GM21367 (cell line): ENCODE data around the gene RNF121.

Experiments used
- ATAC-seq: cut with Tn5 transposase; IDR thresholded peaks from one replicate; pipeline ENCODE4 v1.9.1; 2021; ENCODE audit not compliant: unreplicated experiment

RNF121 gene

DNA sequence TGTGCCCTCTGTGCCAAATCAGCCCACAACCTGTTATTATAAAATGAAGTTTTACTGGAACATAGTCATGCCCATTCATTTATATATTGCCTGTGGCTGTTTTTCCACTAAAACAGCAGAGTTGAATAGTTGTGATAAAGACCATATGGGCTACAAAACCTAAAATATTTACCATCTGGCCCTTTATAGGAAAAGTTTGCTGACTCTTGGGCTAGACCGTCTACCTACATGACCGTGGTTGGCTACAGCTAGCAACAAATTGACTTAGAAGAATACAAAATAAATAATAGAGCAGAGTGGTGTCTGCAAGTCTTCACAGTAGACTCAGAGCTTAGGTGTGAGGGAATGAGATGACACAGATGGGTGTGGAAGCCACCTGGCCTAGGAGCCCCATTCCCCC lies 58.7 kb downstream of the RNF121 start:
- ATAC-seq: no peak

DNA sequence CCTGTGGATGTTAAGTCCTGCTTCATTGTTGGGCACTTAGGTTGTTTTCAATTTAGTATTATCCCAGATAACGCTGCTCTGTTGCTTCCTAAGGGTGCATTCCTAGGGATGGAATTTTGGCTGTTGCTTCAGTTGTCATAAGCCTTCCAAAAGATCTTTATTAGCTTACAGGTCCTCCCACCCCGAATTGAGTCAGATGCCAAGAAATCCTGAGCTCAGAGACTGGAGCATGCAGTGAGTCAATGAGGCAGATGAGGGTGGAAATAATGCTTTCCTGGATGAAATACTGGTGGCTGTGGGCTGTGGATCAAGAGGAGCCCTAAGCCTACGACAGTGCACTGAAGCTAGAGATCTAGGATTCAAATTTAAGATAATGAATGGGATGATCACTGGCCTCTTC lies 59.2 kb downstream of the RNF121 start:
- ATAC-seq: no peak

DNA sequence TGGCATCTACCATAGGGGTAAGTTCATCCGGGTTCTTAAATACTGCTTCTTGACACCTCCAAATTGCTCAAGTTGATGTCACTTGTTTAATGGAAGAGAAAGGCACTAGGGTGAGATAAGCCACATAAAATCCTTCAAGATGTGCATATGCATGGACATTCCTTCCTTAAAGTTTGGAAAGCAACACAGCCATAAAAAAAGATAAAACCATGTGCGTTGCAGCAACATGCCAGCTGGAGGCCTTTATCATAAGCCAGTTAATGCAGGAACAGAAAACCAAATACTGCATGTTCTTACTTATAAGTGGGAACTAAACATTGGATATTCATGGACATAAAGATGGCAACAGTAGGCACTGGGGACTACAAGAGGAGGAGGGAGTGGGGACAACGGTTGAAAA lies 61.9 kb downstream of the RNF121 start:
- no peak for ATAC-seq

DNA sequence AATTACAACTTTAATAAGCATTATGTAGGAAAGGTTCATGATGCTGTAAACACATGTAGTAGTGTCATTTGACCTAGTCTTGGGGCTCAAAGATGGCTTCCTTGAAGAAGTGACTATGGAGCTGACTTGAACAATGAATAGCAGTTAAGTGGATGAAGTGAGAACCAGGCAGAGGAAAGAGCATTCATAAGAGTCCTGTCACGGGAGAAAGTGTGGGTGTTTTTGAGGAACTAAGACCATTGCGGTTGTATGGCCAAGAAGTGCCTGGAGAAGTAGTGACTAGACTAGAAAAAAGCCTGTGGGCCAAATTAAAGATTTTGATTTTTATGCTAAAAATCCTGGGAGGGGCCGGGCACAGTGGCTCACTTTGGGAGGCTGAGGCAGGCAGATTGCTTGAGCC lies 62.6 kb downstream of the RNF121 start:
- peak; percentile 61 for ATAC-seq

DNA sequence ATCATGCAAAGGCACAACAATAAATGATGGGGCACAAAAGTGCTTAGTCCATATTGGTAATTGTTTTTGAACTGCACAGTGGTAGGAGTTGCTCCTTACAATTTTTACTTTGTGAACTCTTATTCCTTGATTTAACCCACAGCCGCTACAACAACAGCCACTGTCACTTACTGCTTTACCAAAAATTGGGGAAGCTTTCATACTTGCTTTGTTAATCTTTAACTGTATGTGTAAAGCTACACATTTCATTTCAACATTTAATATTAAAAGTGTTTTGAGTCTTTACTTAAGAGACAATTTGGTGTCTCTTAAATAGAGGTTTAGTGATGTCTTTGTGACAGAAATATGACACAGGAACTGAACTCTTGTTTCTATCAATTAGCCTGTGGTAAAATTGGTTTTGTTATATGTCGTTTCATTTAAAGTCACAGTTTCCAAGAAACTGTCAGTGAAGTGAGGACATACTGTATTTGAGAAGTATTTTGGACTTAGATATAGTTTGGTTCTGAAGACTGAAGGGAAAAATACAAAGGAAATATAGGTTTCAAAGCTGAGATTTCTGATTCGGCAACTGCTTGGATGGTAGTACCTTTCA lies 63.4 kb downstream of the RNF121 start:
- no peak for ATAC-seq

DNA sequence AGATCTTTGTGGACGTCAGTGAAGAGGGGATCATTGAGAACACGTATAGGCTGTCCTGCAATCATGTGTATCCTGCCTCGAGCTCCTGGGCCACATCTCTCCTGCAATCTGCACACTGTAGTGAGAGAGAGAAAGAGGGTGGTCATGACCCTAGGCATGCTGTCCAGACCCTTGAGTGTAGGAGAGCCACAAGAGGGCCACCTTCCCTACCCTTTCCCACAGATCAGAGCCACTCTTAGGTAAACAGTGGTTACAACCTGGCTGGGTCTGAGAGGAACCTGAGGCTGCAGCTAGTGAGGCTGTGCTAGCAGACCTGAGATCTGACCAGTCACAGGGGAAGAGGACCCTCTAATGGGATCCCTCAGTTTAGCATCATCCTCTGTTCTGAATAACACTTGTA lies 65.9 kb downstream of the RNF121 start:
- no peak for ATAC-seq

DNA sequence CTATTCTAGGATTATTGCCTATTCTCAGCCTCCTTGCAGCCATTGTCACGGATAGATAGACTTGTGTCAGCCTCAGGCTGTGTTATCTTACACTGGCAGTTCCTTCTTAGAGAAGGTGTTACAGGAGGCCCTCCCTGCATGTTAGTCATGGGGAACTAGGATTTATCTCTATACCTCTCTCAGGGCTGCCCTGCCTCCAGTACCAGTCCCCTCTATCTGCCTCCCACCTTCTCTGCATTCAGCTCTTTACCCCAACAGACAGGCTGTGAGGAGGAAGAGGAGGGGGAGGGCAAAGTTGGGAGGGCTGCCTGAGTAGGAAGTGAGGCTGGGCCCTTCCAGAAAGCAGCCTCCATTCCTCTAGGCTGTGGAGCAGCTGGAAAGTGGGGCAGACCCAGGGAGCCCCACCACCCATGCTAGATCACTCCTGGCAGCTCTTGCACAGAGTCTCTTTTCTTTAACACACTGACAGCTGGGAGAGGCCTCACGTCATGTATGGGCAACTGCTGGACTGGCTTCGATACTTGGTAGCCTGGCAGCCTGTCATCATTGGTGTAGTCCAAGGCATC lies 67.0 kb downstream of the RNF121 start:
- no peak for ATAC-seq

DNA sequence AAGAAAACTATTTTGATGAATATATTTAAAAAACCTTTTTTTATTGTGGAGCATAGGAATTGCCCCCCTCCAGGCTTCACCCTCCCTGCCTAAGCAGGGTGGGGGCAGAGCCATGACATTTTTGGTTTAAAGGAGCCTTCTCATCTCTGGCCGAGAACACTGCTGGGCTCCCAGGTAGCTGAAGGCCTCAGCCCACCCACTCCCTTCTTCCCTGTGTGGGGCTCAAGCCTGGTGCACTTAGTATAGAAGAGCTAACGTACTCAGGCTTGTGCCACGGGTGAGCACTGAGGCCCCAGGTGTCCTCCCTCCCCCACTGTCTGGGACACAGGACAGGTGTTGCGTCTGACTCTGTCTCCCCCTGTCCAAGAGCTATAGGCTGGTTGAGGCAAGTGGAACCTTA lies 67.7 kb downstream of the RNF121 start:
- no peak for ATAC-seq

DNA sequence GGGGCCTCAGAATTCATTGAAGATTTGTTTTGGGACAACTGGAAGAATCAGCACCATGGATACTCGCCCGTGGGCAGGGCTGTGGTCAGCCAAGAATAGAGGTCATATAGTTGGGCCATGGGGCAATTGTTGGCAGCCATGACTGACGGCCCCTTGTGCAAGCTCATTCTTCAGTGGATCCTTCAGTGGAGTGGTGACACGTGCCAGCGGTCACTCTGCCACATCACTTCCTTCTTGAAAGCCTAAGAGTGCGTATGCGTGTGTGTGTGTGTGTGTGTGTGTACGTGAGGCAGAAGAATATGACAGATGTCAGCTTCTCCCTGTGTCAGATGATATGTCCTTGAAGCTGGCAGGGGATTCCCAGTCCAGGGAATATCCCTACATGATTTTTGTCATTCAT lies 68.1 kb downstream of the RNF121 start:
- ATAC-seq: no peak

DNA sequence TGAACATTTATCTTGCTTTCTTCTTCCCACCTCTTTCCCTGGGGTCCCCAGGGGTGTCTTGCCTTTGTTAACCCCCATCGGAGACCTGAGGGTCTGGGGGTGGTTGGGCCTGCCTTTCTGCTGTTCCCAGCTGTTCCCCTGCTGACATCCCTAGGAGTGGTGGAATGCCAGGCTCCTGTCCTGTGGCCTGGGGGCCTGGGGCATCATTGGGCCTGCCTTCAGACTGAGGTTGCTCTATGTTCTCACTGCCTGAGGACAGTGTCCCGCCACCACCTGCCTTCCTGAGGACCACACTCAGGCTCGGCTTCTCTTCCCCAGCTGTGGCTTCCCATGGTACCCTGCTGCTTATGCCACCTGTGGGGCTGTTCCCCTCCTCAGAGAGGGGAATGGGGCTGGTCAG lies 68.7 kb downstream of the RNF121 start:
- no peak for ATAC-seq

DNA sequence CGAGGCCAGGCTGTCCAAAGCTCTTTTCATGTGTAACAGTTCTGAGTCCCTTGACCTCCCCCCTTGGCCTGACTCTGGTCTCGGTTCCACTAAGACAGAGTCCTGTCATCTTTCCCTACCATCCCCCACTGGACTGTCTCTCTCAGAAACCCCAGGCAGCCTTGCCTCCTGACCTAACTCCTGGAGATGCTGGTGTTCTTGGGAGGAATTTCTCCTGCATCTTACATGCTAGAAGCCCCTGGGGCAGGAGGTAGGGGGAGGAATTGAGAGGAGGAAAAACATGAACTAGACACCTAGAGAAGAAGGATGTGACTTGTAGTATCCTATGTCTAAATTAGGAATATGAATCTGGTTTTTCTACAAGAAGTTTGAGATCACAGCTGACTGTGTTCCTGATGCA lies 69.2 kb downstream of the RNF121 start:
- no peak for ATAC-seq

DNA sequence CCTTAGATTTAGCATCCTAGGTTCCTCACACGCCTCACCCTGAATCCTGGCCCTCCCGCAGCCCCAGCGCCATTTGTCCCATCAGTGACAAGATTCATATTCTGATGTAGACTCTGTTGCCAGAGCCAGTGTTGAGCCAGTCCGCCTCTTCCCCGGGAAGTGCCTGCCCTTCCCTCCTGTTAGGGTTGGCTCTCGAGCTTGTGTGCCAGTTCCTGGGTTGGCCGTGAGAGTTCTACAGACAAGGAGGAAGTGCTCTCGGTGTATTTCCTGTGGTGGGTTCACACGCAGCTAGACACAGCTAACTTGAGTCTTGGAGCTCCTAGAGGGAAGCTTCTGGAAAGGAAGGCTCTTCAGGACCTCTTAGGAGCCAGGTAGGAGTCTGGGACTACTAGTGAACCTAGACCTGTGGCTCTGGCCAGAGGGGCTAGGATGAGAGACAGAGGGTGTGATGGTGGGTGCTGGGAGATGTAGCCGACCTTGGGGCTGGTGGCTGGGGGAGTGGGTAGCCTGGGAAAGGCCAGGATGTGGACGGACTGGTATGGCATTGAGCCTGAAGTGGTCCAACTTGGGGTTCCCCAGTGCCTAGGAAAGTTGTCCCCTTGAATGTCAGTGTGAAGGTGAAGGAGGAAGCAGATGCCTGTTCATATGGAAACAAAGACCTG lies 69.9 kb downstream of the RNF121 start, which contains the start of gene IL18BP:
TSS of gene IL18BP (plus strand) at position 261 of the 662 bp plus-strand sequence. CDS start 1,076 bp downstream, outside the sequence.
- no peak for ATAC-seq

DNA sequence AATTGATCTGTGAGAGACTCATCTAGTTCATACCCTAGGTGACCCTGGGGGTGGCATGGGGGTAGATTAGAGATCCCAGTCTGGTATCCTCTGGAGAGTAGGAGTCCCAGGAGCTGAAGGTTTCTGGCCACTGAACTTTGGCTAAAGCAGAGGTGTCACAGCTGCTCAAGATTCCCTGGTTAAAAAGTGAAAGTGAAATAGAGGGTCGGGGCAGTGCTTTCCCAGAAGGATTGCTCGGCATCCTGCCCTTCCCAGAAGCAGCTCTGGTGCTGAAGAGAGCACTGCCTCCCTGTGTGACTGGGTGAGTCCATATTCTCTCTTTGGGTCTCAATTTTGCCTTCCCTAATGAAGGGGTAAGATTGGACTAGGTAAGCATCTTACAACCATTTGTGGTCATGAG lies 70.5 kb downstream of the RNF121 start:
- no peak for ATAC-seq

DNA sequence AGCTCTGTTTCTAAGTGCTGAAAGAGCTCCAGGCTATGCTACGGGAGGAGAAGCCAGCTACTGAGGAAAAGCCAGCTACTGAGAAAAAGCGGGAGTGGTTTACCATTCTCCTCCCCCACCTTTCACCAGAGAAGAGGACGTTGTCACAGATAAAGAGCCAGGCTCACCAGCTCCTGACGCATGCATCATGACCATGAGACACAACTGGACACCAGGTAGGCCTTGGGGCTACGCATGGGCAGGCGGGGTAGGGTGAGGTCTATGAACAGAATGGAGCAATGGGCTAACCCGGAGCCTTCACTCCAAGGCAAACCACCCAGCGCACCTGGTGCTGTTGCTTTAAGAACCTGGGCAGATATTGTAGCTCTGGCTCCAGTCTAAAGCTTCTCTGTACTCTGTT lies 71.0 kb downstream of the RNF121 start:
- ATAC-seq: no peak

DNA sequence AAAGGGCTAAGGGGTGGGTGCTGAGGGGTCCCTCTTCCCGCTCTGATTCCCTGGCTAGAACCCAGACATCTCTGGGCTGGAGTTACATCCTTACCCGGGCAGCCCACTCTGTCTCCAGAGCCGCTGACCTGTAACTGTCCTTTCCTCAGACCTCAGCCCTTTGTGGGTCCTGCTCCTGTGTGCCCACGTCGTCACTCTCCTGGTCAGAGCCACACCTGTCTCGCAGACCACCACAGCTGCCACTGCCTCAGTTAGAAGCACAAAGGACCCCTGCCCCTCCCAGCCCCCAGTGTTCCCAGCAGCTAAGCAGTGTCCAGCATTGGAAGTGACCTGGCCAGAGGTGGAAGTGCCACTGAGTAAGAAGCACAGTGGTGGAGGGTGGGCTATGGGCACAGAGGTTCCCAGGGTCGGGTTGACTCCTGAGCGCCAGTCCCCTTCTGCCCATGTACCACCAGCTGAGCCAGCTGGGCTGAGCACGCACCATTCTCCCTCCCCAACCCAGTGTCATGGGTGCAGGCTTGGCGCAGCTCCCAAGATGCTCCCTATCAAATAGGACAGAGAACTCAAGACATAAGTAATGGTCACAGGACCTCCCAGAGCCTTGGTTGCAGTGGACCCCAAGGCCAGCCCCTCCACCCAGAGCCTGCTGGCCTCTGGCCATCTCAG lies 71.5 kb downstream of the RNF121 start:
- ATAC-seq: no peak

DNA sequence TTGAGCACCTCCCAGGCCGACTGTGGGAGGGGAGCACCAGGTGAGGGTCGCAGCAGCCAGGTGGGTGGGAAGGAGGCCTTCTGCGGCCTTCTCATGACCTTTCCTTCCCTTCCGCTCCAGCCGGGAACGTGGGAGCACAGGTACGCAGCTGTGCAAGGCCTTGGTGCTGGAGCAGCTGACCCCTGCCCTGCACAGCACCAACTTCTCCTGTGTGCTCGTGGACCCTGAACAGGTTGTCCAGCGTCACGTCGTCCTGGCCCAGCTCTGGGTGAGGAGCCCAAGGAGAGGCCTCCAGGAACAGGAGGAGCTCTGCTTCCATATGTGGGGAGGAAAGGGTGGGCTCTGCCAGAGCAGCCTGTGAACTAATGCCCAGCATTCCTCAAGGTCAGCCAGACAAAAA lies 72.4 kb downstream of the RNF121 start:
- no peak for ATAC-seq

DNA sequence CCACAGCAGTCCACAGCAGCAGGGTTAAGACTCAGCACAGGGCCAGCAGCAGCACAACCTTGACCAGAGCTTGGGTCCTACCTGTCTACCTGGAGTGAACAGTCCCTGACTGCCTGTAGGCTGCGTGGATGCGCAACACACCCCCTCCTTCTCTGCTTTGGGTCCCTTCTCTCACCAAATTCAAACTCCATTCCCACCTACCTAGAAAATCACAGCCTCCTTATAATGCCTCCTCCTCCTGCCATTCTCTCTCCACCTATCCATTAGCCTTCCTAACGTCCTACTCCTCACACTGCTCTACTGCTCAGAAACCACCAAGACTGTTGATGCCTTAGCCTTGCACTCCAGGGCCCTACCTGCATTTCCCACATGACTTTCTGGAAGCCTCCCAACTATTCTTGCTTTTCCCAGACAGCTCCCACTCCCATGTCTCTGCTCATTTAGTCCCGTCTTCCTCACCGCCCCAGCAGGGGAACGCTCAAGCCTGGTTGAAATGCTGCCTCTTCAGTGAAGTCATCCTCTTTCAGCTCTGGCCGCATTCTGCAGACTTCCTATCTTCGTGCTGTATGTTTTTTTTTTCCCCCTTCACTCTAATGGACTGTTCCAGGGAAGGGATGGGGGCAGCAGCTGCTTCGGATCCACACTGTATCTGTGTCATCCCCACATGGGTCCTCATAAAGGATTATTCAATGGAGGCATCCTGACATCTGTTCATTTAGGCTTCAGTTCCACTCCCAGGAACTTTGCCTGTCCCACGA lies 73.2 kb downstream of the RNF121 start:
- ATAC-seq: no peak

DNA sequence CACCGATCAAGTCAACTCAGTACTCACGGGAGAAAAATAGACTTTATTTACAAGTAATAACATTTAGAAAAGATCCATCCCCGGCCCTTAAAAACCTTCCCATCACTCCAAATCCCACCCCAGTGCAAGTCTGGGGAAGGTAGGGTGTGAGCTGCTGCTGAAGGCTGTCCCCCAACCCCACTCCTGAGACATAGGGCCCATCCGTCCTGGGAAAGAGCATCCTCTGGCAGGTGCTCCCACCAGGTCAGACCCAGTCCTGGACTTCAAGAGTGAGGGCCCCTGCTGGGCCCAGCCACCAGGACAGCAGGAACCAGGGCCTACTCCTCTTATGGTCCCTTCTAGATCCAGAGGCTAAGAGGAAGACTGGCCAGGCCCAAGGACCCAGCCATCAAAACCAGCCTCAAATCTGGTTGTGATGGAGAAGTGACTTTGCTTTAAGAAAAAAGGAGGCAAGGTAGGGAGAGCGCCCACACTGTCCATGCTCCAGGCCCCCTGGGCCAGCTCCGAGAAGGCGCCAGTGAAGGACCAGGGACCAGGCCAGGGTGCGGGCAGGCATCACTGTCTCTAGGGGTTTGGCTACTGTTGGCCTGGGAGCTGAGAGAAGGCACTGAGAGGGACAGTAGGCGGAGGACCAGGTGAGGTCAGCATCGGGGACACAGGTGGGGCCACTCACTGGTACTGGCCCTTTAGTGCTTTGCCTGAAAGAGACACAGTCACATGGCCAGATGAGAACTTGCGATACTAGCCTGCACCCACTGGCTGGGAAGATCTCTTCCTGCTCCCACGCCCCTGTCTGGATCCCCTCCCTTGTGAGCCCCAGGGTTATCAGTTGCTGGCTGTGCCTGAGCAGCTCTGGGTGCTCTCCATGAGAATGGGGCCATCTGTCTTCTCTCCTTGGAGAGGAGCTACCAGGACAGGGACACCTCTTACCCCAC lies 74.3 kb downstream of the RNF121 start:
- ATAC-seq: no peak

DNA sequence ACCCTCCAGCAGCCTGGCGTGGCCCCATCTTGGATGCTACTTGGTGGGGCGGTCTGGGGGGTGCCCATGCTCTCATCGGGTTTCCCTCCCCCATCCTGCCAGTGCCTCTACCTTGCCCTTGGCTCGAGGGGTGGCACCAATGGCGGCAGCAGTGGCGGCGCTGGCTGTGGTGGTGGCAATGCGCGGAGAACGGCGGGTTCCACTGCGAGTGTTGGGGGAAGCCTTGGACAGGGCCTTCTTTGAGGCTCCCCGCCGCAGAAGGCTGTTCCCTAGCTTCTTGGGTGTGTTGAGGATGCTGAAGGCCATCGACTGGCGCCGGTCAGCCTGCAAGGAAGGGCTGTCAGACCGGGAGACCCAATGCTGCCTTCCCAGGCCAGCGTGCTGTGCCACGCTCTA lies 74.9 kb downstream of the RNF121 start:
- ATAC-seq: no peak
